Smooth muscle cell of the brain vasculature (primary cell): ENCODE data around the gene ZNF750.
"Not testable (repeated sequence)": the region's sequence is repeated elsewhere in the genome, so short reads cannot be mapped to it uniquely, and the experiment has no call there.

Experiments used
- DNase-seq: peaks from one replicate; pipeline ENCODE4 v3.0.0-alpha.2; 2012; ENCODE audit warnings: low read depth, low spot score

ZNF750 gene

GRCh38 chr17:82793974-82794630 lies 45.7 kb downstream of the ZNF750 start:
- no peak for DNase-seq

GRCh38 chr17:82791532-82791931 lies 48.3 kb downstream of the ZNF750 start:
- DNase-seq = no peak

DNA sequence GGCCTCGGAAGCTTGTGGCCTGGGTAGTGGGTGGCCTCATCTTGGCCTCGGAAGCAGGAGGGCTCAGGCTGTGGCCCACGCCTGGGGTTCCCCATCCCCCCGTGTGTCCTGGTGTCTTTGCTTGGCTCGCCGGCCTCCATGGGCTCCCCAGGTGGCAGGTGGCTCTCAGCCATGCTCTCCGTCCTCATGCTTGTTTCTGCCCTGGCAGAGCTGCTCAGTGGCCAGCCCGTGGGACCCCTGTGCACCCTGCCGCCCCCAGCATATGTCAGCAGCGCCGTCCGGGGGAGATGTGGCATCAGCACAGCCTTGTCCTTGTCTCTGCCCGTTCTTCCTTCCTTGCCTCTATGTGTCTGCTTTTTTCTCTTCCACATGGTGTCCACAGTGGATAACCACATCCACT lies 49.4 kb downstream of the ZNF750 start:
- no peak for DNase-seq

DNA sequence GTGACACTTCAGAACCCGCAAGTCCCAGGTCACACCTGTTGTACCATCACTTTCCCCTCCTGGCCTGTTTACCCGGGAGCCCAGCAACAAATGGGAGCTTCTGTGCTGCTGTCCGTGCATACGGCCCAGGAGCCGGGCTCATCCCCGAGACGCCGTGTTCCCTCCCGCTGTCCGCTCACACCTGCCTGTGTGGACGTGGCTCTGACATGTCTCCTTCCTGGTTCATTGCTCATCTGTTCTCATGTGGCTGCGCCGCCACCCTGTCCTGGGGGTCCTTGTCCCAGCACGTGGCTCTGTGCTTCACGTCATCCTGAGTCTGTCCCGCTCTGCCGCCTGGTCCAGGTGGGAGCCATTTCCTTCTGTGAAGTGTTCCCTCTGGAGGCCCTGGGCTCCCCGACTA lies 50.0 kb downstream of the ZNF750 start:
- DNase-seq = no peak

DNA sequence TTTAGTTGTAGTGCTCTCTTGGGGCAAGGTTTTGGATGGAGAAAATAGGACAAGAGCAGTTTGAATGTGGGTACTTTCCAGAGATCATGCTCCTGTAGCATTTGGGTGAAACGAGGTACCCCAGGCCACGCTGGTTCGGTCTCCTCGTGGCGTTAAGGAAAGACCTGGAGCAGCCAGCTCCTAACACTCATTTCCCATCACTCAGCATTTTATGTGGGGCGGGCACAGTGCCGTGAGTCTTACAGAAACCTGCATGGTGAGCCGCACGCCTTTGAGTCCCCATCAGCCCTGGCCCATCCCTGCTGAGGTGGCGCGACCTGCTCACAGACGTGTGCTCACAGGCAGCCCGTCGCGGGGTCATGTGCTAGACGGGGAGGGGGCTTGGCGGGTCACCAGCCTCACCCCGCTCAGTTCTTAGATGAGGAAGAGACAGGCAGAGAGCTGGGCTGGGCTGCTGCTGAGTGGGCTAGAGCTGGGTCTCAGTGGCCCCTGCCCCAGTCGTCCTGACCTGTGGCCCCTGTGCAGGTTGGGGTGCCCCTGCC lies 50.7 kb downstream of the ZNF750 start:
- no peak for DNase-seq

DNA sequence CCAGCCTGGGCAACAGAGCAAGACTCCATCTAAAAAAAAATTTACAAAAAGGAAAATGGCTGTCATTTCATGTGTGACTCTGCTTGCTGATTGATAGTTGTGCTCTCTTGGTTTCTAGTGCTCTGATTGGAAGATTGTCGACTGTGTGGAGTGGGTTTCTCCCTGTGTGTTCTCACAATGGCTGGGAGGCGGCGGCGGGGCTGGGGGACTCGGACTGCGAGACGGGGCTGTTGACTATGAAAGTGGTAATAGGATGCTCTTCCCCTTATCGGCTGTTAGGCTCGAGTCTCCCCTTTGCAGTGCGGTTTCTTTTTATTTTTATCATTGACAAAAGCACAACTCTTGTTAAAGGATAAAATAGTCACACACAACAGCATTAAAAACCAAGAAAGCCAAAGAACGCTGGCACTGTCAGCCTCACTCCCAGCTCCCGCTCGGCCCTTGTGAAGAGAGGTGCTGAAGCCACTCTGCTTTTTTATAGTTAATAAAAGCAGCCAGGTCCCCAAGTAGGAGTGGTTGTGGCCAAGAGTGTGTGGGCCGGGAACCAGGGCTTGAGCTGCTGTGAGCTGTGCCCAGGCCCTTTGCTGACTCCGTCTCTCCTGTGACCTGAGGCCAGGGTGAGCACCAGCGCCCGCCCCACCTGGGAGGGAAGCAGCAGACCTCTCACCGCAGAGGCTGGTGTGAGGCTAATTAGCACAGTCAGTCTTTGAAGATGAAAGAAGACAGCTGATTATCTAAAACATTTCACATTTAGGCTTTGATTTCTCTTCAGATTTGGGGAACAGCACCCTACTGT lies 51.4 kb downstream of the ZNF750 start:
- no peak for DNase-seq

GRCh38 chr17:82787081-82787848 lies 52.6 kb downstream of the ZNF750 start:
- no peak for DNase-seq

- DNase-seq = no peak
These were observed 53.4 kb downstream of the ZNF750 start for GRCh38 chr17:82786427-82786826.

GRCh38 chr17:82785581-82785980 lies 54.2 kb downstream of the ZNF750 start:
- not testable (repeated sequence) for DNase-seq

DNA sequence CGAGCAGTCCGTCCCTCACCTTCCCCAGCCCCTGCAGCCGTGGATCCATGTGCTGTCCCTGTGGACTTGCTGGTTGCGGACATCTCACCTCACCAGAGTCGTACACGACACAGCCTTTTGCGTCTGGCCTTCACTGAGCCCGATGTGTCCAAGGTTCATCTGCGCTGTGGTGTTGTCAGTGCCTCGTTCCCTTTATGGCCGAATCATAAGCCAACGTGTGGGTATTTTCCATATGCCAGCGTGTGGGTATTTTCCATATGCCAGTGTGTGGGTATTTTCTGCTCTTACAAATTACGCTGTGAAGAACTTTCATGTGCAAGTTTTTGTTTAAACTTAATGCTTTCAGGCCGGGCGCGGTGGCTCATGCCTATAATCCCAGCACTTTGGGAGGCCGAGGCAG lies 56.3 kb downstream of the ZNF750 start:
- DNase-seq = no peak

GRCh38 chr17:82782657-82783207 lies 57.1 kb downstream of the ZNF750 start:
- no peak for DNase-seq

DNA sequence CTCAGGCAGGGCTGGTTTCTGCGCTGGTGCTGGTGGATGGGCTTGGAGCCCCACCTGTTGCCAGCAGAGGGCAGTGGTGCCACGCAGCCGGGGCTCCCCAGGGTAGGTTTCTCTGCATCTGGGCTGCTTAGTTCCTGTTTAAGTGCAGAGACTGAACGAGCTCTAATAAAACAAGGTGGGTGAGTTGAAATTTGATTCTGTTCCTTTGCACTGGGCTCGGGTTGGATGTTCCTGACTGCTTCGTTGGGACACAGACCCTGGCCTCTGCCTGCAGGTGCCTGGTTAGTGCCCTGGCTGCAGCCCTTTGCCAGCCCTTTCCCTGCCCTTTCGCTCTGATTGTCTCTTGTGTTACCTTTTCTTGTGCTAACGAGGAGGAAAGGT lies 57.9 kb downstream of the ZNF750 start:
- DNase-seq = peak; percentile 59

- DNase-seq = no peak
These were observed 58.6 kb downstream of the ZNF750 start for GRCh38 chr17:82780971-82781893.

DNA sequence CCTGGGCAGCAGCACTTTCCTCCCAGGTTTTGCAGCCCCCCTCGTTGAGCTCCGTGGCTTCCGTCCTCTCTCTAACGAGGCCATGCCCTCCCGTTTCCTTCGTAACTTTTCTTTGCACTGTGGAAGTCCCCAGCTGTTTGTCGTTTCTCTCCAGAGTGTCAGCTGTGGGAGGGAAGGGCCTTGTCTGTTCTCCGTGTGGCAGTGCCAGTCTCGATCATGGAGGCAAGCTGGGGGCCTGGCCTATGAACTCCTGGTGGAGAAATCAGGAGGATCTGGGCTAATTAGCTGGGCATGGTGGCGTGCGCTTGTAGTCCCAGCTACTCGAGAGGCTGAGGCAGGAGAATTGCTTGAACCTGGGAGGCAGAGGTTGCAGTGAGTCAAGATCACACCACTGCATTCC lies 59.6 kb downstream of the ZNF750 start:
- no peak for DNase-seq

- no peak for DNase-seq
These were observed 60.3 kb downstream of the ZNF750 start for GRCh38 chr17:82779541-82779940.
